Gastrocnemius medialis (tissue), 4 donors: ENCODE data around the gene DDI1.
"Not testable (repeated sequence)": the region's sequence is repeated elsewhere in the genome, so short reads cannot be mapped to it uniquely, and the experiment has no call there.

Source experiments
- POLR2A ChIP-seq, 2 donors: fragments of 450-650 bp; IDR thresholded peaks; one replicate each; pipeline ENCODE4 v1.6.1; 2017; ENCODE audit warnings: antibody characterized with exemption in 2 of 2, mild to moderate bottlenecking in 2 of 2, moderate library complexity in 2 of 2
- TF ChIP-seq, protein P1 (sequence below), 5 experiments: fragments of 450-650 bp in 3 of 5; fragments of 200-600 bp in 2 of 5; sonication (generic) in 2 of 5; IDR thresholded peaks in 4 of 5; conservative IDR thresholded peaks in 1 of 5; 1 replicate in 4 of 5; 2 replicates in 1 of 5; pipeline ENCODE4 v1.5.1; 2016 to 2019; ENCODE audit warnings: antibody characterized with exemption in 5 of 5, mild to moderate bottlenecking in 3 of 5, moderate library complexity in 3 of 5

DNA sequence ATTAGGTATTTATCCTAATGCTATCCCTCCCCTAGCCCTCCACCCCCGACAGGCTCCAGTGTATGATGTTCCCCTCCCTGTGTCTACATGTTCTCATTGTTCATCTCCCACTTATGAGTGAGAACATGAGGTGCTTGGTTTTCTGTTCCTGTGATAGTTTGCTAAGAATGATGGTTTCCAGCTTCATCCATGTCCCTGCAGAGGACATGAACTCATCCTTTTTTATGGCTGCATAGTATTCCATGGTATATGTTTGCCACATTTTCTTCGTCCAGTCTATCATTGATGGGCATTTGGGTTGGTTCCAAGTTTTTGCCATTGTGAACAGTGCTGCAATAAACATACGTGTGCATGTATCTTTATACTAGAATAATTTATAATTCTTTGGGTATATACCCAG, 10.4 kb downstream of the DDI1 start:
- TF ChIP-seq, protein P1, sequence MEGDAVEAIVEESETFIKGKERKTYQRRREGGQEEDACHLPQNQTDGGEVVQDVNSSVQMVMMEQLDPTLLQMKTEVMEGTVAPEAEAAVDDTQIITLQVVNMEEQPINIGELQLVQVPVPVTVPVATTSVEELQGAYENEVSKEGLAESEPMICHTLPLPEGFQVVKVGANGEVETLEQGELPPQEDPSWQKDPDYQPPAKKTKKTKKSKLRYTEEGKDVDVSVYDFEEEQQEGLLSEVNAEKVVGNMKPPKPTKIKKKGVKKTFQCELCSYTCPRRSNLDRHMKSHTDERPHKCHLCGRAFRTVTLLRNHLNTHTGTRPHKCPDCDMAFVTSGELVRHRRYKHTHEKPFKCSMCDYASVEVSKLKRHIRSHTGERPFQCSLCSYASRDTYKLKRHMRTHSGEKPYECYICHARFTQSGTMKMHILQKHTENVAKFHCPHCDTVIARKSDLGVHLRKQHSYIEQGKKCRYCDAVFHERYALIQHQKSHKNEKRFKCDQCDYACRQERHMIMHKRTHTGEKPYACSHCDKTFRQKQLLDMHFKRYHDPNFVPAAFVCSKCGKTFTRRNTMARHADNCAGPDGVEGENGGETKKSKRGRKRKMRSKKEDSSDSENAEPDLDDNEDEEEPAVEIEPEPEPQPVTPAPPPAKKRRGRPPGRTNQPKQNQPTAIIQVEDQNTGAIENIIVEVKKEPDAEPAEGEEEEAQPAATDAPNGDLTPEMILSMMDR (IDR thresholded peaks at IDR 0.05 in 4 of 5, conservative IDR thresholded peaks at IDR 0.05 in 1 of 5): not testable (repeated sequence)
- TF ChIP-seq POLR2A (IDR thresholded peaks at IDR 0.05): not testable (repeated sequence)
